Measurements from ENCODE around the gene TMEM39B. TPM values are rescaled to one million over a fixed set of nuclear protein-coding genes. Genes with fewer than 3 reads are reported as not detected.
A peak's percentile ranks its signal among the peaks of the same experiment; 100 is the strongest.
"Not testable (repeated sequence)": the region's sequence is repeated elsewhere in the genome, so short reads cannot be mapped to it uniquely, and the experiment has no call there.

The TMEM39B gene
- polyA plus RNA-seq, 3 donors from 2014 or later, result 0.94 to 2.3 (median 2.0) TPM

DNA sequence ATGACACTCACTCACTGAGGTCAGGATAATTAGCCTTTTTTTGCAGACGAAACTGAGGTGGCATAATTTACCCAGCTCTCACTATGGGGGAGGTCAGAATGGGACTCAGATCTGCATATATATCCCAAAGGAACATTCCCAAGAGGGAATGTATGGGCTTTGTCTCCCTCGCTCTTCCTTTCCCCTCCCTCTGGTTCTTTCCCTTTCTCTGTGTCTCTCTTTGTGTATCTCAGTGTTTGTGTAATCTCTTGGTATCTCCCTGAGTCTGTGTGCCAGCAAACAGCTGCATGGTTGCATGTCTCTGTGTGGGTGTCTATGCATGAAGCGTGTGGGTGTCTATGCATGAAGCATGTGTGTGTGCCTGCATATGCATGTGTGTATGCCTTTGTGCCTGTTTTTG lies 4.7 kb downstream of the TMEM39B start:
- Mint-ChIP-seq H3K9me3 (no peaks in the 10 kb centered on the region), H3K27me3 (ENCODE audit: low read depth in 3 of 3) (peaks cover 4 to 12% (median 5%) of the 10 kb centered on the region in 3 donors), H3K4me3 (peak overlapping the region in 1 of 5 donors; percentile 61), H3K4me1 (peaks cover 15 to 26% of the 10 kb centered on the region in 2 donors), H3K36me3 (peaks cover 6 to 22% (median 10%) of the 10 kb centered on the region in 3 donors), H3K27ac (peak overlapping the region in 1 of 6 donors; percentile 51)
- no peak for DNase-seq

DNA sequence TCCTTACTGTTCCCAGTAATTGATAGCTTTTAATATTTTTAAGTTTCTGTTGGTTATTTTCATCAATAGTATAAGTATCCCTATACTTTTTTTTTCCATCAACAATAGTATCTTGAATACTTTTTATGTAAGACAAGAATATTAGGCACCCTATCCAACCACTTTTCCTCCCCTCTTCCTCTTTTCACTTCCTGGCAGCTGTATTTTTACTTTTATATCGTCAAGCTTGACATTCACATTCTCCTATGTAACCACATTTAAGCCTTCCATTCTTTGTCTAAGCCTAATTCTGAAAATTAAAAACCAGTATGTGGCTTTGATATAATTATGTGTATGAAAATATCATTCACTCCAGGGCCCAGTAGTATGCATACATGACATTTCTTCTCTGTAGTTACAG lies 9.3 kb downstream of the TMEM39B start:
- Mint-ChIP-seq H3K27me3 (ENCODE audit: low read depth in 3 of 3) (peaks cover 0 to 2% (median 0%) of the 10 kb centered on the region in 3 donors), H3K9me3 (no peaks in the 10 kb centered on the region), H3K27ac (peak overlapping the region in 2 of 6 donors; percentile 1 to 3), H3K4me3 (no peak overlapping the region), H3K4me1 (no peaks in the 10 kb centered on the region), H3K36me3 (peaks cover 23 to 37% (median 24%) of the 10 kb centered on the region in 3 donors)
- DNase-seq, result no peak

DNA sequence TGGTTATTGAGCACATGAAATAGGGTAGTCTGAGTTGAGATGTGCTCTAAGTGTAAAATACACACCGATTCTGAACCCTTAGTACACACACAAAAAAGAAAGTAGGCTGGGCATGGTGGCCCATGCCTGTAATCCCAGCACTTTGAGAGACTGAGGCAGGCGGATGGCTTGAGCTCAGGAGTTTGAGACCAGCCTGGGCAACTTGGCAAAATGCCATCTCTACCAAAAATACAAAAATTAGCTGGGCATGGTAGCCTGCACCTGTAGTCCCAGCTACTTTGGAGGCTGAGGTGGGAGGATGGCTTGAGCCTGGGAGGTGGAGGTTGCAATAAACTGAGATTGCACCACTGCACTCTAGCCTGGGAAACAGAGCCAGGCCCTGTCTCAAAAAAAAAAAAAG lies 13.6 kb downstream of the TMEM39B start:
- not testable (repeated sequence) for H3K4me3 Mint-ChIP-seq; H3K27me3 Mint-ChIP-seq (ENCODE audit: low read depth in 3 of 3); DNase-seq; H3K9me3 Mint-ChIP-seq; H3K4me1 Mint-ChIP-seq
- Mint-ChIP-seq H3K27ac (peak overlapping the region in 1 of 6 donors; percentile 22), H3K36me3 (peaks cover 23 to 29% (median 25%) of the 10 kb centered on the region in 3 donors)

DNA sequence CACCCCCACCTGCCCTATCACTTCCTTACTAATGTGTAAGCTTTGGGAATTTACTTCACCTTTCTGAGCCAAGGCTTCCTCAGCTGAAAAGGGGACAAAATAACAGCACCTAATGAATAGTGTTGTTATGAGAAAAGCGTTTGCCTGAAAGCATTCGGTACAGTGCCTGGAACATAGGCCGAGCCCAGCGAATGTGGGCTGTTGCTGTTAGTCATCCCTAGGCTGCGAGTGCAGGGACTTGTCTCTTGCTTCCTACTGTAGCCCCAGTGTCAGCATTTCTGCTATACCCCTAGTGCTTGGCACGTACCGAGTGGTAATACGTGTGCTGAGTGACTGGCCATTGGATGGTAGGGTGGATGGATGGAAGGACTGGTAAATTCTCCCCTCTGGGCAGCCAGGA lies 18.4 kb downstream of the TMEM39B start:
- no peak for DNase-seq
- Mint-ChIP-seq H3K27ac (no peak overlapping the region), H3K4me1 (no peaks in the 10 kb centered on the region), H3K4me3 (no peak overlapping the region), H3K9me3 (no peaks in the 10 kb centered on the region), H3K36me3 (peaks cover 9 to 28% (median 13%) of the 10 kb centered on the region in 3 donors), H3K27me3 (ENCODE audit: low read depth in 3 of 3) (no peaks in the 10 kb centered on the region)

DNA sequence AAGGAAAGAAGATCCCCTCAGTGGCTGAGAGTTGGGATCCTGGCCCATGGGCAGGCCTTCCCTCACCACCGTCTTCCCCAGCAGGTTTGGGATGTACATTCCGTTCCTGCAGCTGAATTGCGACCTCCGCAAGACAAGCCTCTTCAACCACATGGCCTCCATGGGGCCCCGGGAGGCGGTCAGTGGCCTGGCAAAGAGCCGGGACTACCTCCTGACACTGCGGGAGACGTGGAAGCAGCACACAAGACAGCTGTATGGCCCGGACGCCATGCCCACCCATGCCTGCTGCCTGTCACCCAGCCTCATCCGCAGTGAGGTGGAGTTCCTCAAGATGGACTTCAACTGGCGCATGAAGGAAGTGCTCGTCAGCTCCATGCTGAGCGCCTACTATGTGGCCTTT lies 18.9 kb downstream of the TMEM39B start:
- peaks cover 9 to 26% (median 11%) of the 10 kb centered on the region in 3 donors for H3K36me3 Mint-ChIP-seq
- no peak overlapping the region for H3K4me3 Mint-ChIP-seq
- no peaks in the 10 kb centered on the region for H3K4me1 Mint-ChIP-seq
- H3K27me3 Mint-ChIP-seq (ENCODE audit: low read depth in 3 of 3), result no peaks in the 10 kb centered on the region
- no peaks in the 10 kb centered on the region for H3K9me3 Mint-ChIP-seq
- H3K27ac Mint-ChIP-seq, result no peak overlapping the region
- no peak for DNase-seq

DNA sequence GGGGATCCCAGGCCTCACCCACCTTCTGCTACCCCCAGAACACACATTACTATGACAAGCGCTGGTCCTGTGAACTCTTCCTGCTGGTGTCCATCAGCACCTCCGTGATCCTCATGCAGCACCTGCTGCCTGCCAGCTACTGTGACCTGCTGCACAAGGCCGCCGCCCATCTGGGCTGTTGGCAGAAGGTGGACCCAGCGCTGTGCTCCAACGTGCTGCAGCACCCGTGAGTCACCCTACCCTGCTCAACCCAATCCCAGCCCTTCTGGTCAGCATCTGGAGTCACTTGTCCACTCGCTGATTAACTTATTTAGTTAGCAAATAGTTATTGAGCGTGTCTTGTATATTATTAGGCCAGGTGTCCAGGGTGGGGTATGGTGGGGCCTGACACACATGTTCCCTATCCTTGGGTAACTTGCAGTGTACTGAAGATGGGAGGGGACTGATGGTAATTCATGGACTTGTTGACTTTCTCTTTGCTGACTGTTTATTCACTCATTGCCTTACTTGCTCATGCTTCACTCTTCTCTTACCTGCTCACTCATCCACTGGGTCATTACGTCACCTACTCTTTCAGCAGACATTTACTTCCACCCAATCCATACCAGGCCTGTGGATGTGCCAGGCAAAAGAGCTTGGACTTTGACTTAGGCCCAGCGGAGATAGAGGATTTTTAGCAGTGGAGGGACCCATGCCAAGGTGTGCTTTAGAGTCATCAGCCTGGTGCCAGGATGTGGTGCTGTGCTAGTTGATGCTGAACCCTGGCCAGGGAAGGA lies 22.2 kb downstream of the TMEM39B start:
- Mint-ChIP-seq H3K27me3 (ENCODE audit: low read depth in 3 of 3) (peaks cover 0 to 2% (median 0%) of the 10 kb centered on the region in 3 donors), H3K4me3 (no peak overlapping the region), H3K27ac (no peak overlapping the region), H3K36me3 (peaks cover 10 to 38% (median 12%) of the 10 kb centered on the region in 3 donors), H3K9me3 (no peaks in the 10 kb centered on the region), H3K4me1 (no peaks in the 10 kb centered on the region)
- no peak for DNase-seq

DNA sequence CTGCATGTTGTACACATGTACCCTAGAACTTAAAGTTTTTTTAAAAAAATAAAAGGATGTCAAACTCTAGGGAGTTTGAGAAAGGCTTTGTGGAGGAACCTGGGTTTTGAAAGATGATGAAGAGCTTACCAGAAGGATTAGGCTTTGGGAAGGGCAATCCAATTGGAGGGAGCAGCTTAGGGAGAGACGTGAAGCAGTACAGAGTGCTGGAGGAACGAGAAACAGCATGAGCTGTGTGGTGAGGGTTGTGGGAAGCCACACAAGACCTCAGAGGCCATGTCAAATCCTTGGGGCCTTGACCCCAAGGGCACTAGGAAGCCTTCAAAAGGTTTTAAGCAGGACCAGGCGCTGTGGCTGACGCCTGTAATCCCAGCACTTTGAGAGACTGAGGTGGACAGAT lies 26.7 kb downstream of the TMEM39B start:
- DNase-seq, result no peak
- no peaks in the 10 kb centered on the region for H3K9me3 Mint-ChIP-seq
- H3K4me1 Mint-ChIP-seq, result no peaks in the 10 kb centered on the region
- H3K4me3 Mint-ChIP-seq, result peak overlapping the region in 1 of 5 donors; percentile 33
- H3K36me3 Mint-ChIP-seq, result peaks cover 18 to 37% (median 22%) of the 10 kb centered on the region in 3 donors
- peaks cover 0 to 2% (median 0%) of the 10 kb centered on the region in 3 donors for H3K27me3 Mint-ChIP-seq (ENCODE audit: low read depth in 3 of 3)
- no peak overlapping the region for H3K27ac Mint-ChIP-seq

DNA sequence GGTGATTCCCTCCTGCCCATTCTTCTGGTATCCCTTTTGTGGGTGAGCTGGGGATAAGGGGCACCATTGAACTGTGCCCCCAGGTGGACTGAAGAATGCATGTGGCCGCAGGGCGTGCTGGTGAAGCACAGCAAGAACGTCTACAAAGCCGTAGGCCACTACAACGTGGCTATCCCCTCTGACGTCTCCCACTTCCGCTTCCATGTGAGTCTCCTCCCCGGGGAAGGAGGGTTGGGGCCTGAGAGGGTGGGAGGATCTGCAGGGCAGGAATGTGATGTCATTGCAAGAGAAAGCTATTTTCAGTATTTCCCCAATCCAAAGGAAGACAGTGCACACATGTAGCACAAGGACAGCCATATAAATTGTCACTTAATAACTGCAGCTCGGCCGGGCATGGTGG lies 27.6 kb downstream of the TMEM39B start:
- no peak overlapping the region for H3K27ac Mint-ChIP-seq
- DNase-seq, result no peak
- H3K36me3 Mint-ChIP-seq, result peaks cover 15 to 31% (median 18%) of the 10 kb centered on the region in 3 donors
- H3K4me3 Mint-ChIP-seq, result no peak overlapping the region
- H3K4me1 Mint-ChIP-seq, result no peaks in the 10 kb centered on the region
- H3K9me3 Mint-ChIP-seq, result no peaks in the 10 kb centered on the region
- peaks cover 0 to 2% (median 0%) of the 10 kb centered on the region in 3 donors for H3K27me3 Mint-ChIP-seq (ENCODE audit: low read depth in 3 of 3)

DNA sequence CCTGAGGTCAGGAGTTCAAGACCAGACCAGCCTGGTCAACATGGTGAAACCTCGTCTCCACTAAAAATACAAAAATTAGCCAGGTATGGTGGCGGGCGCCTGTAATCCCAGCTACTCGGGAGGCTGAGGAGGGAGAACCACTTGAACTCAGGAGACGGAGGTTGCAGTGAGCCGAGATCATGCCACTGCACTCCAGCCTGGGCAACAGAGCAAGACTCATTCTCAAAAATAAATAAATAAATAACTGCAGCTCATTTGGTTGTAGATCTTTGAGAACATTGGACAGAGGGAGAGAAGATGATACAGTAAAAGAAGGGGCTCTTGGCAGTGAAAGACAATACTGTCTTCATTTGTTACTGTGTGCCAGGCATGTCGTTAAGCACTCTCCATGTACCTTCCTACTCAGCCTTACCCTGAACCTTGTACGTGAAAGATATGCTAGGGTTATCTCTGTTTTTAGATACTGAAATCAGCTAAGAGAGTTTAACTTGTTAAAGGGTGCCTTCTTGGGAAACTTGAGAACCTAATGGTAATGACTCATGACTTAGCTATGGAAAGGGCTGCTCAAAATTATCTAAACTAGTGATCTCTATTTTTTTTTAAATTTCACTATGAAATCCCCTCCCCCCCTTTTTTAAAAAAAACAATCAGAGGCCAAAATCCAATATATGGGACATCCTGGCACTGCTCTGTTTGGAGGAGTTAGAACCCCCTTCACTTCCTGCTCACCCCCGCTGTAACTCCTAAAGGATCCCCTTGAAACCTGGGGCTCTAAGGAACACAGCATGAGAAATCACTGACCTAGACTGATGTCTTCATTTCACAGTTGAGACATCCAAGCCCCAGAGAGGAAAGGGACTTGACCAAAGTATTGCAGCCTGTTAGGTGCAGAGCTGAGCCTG lies 28.3 kb downstream of the TMEM39B start:
- Mint-ChIP-seq H3K27ac (peak overlapping the region in 1 of 6 donors; percentile 12), H3K27me3 (ENCODE audit: low read depth in 3 of 3) (peaks cover 0 to 2% (median 0%) of the 10 kb centered on the region in 3 donors), H3K4me1 (peaks cover 0 to 2% of the 10 kb centered on the region in 2 donors)

DNA sequence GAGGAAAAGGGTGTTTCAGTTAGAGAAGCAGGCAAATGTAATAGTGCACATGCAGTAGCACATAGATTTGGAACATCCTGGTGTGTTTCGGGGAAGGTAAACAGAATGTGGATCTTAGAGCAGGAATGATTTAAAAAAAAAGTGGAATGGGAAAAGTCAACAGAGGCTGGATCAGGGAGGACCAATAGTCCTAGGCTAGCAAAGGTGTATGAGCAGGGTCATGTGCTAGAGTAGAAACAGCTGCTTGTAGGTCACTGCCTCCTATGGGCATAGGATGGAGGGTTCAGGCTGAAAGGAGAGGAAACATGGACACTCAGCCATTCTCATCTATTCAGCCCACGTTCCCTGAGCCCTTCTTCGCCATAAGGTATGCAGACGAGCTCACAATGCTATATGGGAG lies 31.4 kb downstream of the TMEM39B start:
- Mint-ChIP-seq H3K4me3 (no peak overlapping the region), H3K9me3 (no peaks in the 10 kb centered on the region), H3K27ac (peak overlapping the region in 2 of 6 donors; percentile 4 to 13), H3K27me3 (ENCODE audit: low read depth in 3 of 3) (peaks cover 0 to 9% (median 7%) of the 10 kb centered on the region in 3 donors), H3K36me3 (peaks cover 8 to 15% (median 9%) of the 10 kb centered on the region in 3 donors), H3K4me1 (peaks cover 16 to 27% of the 10 kb centered on the region in 2 donors)
- no peak for DNase-seq

More for the DNA sequence above, 28.3 kb downstream of the TMEM39B start:
- peaks cover 12 to 26% (median 14%) of the 10 kb centered on the region in 3 donors for H3K36me3 Mint-ChIP-seq
- H3K4me3 Mint-ChIP-seq, result no peak overlapping the region
- H3K9me3 Mint-ChIP-seq, result no peaks in the 10 kb centered on the region
- no peak for DNase-seq

DNA sequence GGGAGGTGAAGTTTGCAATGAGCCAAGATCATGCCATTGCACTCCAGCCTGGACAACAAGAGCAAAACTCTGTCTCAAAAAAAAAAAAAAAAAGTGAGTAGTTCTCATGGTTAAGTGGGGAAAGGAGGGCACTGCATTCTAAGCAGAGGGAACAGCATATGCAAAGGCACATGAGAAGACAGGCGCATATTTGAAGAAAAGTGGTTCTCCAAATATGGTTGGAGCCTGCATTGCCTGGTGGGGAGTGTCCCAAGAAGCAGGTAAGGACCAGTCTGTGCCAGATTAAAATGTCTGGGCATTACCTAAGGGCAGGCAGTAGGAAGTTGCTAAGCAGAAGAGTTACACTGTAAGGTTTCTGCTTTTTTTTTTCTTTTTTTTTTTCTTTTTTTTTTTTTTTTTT lies 32.6 kb downstream of the TMEM39B start:
- H3K27ac Mint-ChIP-seq, result peak overlapping the region in 1 of 6 donors; percentile 59
- peak overlapping the region in 2 of 5 donors; percentile 16 to 59 for H3K4me3 Mint-ChIP-seq
- no peaks in the 10 kb centered on the region for H3K9me3 Mint-ChIP-seq
- H3K4me1 Mint-ChIP-seq, result peaks cover 28 to 39% of the 10 kb centered on the region in 2 donors
- peaks cover 0 to 9% (median 7%) of the 10 kb centered on the region in 3 donors for H3K27me3 Mint-ChIP-seq (ENCODE audit: low read depth in 3 of 3)
- DNase-seq, result no peak
- H3K36me3 Mint-ChIP-seq, result peaks cover 8 to 12% (median 9%) of the 10 kb centered on the region in 3 donors

DNA sequence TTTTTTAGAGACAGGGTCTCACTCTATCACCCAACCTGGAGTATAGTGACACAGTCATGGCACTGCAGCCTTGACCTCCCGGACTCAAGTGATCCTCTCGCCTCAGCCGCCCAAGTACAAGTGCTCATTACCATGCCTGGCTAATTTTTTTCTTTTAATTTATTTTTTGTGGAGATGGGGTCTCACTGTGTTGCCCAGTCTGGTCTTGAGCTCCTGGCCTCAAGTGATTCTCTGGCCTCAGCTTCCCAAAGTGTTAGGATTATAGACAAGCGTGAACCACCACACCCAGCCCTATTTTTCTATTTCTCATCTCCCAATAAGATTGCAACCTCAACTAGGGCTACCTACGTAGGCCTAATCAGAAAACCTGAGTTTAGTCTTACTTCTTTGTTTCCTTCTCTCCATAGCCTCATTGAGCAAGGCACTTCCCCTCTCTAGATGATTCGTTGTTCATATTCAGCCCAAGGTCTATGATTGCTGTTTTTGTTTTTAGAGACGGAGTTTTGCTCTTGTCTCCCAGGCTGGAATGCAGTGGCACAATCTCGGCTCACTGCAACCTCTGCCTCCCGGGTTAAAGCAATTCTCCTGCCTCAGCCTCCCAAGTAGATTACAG lies 34.0 kb downstream of the TMEM39B start:
- Mint-ChIP-seq H3K4me3 (peak overlapping the region; percentile 59 to 71 (median 66)), H3K36me3 (peaks cover under 1 to 3% (median 3%) of the 10 kb centered on the region in 3 donors), H3K4me1 (peaks cover 42 to 54% of the 10 kb centered on the region in 2 donors), H3K9me3 (no peaks in the 10 kb centered on the region), H3K27ac (peak overlapping the region; percentile 0 to 99 (median 74)), H3K27me3 (ENCODE audit: low read depth in 3 of 3) (peaks cover 0 to 9% (median 7%) of the 10 kb centered on the region in 3 donors)
- no peak for DNase-seq
